Ishikawa (cell line): Measurements from ENCODE around the gene SOX30.

Source experiments
- CEBPB ChIP-seq: IDR thresholded peaks from 2 replicates; pipeline ENCODE4 v1.6.1; 2012
- CREB1 ChIP-seq: IDR thresholded peaks from 2 replicates; pipeline ENCODE4 v1.6.1; 2012; ENCODE audit warnings: low read depth
- EGR1 ChIP-seq: IDR thresholded peaks from 2 replicates; pipeline ENCODE4 v1.6.1; 2012
- EP300 ChIP-seq: IDR thresholded peaks from 2 replicates; pipeline ENCODE4 v1.6.1; 2012; ENCODE audit warnings: borderline replicate concordance
- FOXM1 ChIP-seq: IDR thresholded peaks from 2 replicates; pipeline ENCODE4 v1.6.1; 2012; ENCODE audit warnings: low read depth, borderline replicate concordance
- MAX ChIP-seq: IDR thresholded peaks from 2 replicates; pipeline ENCODE4 v1.6.1; 2012
- NFIC ChIP-seq: IDR thresholded peaks from 2 replicates; pipeline ENCODE4 v1.6.1; 2012
- RAD21 ChIP-seq: IDR thresholded peaks from 2 replicates; pipeline ENCODE4 v1.6.1; 2012; ENCODE audit warnings: low read depth
- TAF1 ChIP-seq: IDR thresholded peaks from 2 replicates; pipeline ENCODE4 v1.6.1; 2012; ENCODE audit warnings: low read depth, mild to moderate bottlenecking
- TCF12 ChIP-seq: IDR thresholded peaks from 2 replicates; pipeline ENCODE4 v1.6.1; 2012; ENCODE audit warnings: low read depth
- TEAD4 ChIP-seq: IDR thresholded peaks from 2 replicates; pipeline ENCODE4 v1.6.1; 2012
- USF1 ChIP-seq: IDR thresholded peaks from 2 replicates; pipeline ENCODE4 v1.6.1; 2012
- YY1 ChIP-seq: IDR thresholded peaks from 2 replicates; pipeline ENCODE4 v1.6.1; 2012; ENCODE audit warnings: low read depth
- ZBTB7A ChIP-seq: IDR thresholded peaks from 2 replicates; pipeline ENCODE4 v1.6.1; 2012; ENCODE audit warnings: low read depth
- TF ChIP-seq, protein P1 (sequence below): IDR thresholded peaks from 2 replicates; pipeline ENCODE4 v1.6.1; 2012; ENCODE audit warnings: low read depth, mild to moderate bottlenecking

The SOX30 gene

GRCh38 chr5:157594675-157595459 is 57.4 kb downstream of the SOX30 start:
- TF ChIP-seq TEAD4 (no peak), TCF12 (no peak), TAF1 (no peak), EGR1 (no peak), YY1 (no peak), RAD21 (no peak), ZBTB7A (no peak), USF1 (no peak), MAX (no peak), FOXM1 (no peak), EP300 (no peak), NFIC (no peak), CEBPB (no peak), CREB1 (no peak)
- TF ChIP-seq, protein P1, sequence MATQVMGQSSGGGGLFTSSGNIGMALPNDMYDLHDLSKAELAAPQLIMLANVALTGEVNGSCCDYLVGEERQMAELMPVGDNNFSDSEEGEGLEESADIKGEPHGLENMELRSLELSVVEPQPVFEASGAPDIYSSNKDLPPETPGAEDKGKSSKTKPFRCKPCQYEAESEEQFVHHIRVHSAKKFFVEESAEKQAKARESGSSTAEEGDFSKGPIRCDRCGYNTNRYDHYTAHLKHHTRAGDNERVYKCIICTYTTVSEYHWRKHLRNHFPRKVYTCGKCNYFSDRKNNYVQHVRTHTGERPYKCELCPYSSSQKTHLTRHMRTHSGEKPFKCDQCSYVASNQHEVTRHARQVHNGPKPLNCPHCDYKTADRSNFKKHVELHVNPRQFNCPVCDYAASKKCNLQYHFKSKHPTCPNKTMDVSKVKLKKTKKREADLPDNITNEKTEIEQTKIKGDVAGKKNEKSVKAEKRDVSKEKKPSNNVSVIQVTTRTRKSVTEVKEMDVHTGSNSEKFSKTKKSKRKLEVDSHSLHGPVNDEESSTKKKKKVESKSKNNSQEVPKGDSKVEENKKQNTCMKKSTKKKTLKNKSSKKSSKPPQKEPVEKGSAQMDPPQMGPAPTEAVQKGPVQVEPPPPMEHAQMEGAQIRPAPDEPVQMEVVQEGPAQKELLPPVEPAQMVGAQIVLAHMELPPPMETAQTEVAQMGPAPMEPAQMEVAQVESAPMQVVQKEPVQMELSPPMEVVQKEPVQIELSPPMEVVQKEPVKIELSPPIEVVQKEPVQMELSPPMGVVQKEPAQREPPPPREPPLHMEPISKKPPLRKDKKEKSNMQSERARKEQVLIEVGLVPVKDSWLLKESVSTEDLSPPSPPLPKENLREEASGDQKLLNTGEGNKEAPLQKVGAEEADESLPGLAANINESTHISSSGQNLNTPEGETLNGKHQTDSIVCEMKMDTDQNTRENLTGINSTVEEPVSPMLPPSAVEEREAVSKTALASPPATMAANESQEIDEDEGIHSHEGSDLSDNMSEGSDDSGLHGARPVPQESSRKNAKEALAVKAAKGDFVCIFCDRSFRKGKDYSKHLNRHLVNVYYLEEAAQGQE, result no peak

- no peak for TF ChIP-seq EP300
- TF ChIP-seq YY1, result no peak
- TF ChIP-seq, protein P1, result no peak
Measured at GRCh38 chr5:157594257-157594656, 58.0 kb downstream of the SOX30 start.

DNA sequence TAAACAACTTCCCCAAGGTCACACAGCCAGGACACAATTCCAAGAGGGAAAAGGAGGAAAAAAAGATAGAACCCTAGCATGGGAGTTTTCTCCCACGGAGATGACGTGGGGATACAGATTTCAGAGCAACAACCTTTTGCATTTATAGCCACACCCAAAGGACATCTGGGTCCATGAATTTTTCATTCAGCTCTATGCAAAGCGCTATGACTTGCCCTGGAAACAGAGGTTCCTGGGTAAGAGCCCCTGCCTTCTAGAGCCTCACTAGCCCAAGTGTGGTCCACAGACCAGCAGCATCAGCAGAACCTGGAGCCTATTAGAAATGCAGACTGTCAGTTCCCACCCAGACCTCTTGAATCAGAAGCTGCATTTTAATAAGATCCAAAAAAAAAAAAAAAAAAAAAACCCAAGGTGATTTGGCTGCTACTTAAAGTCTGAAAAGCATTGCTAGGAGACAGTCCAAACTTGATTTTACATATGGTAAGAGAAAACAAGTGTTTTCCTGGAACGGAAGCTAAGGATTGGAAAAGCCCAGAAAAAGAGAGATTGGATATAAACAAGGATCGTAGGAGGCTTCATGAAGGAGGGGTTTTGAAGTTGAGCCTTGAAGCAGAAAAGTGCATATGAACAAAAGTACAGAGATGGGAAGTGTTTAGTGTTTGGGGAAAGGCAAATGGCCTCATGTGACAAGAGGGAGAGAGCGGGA is 59.0 kb downstream of the SOX30 start:
- no peak for TF ChIP-seq NFIC
- TF ChIP-seq, protein P1, result no peak
- TF ChIP-seq EP300, result no peak
- no peak for TF ChIP-seq TAF1
- no peak for TF ChIP-seq USF1
- no peak for TF ChIP-seq ZBTB7A

GRCh38 chr5:157592594-157592993 is 59.6 kb downstream of the SOX30 start:
- TF ChIP-seq TEAD4 (no peak), TAF1 (no peak), MAX (no peak), USF1 (no peak), CEBPB (no peak), RAD21 (no peak), TCF12 (no peak), ZBTB7A (no peak), YY1 (no peak), CREB1 (no peak), EGR1 (no peak), NFIC (no peak)
- TF ChIP-seq, protein P1, result no peak
